Hepatocyte (in vitro differentiated cells): ENCODE measurements around the gene TEX29. TPM values are rescaled to one million over a fixed set of nuclear protein-coding genes. Genes with fewer than 3 reads are reported as not detected.

Experiments
- DNase-seq: peaks from one replicate; pipeline ENCODE4 v3.0.0-alpha.2; 2016; ENCODE audit warnings: low spot score
- H2AFZ ChIP-seq: fragments of 200-600 bp; sonication (generic); 2 replicates; pipeline ENCODE4 v1.6.0; 2016; ENCODE audit warnings: antibody characterized with exemption, mild to moderate bottlenecking
- H3K27ac ChIP-seq: fragments of 200-600 bp; sonication (generic); 2 replicates; pipeline ENCODE4 v1.5.1; 2016; ENCODE audit warnings: mild to moderate bottlenecking
- H3K27me3 ChIP-seq: fragments of 200-600 bp; sonication (generic); 2 replicates; pipeline ENCODE4 v1.6.1; 2016
- H3K36me3 ChIP-seq: fragments of 200-600 bp; sonication (generic); replicated peaks from 2 replicates; pipeline ENCODE4 v1.5.1; 2016; ENCODE audit warnings: low read depth; ENCODE audit not compliant: insufficient read depth
- H3K4me1 ChIP-seq: fragments of 200-600 bp; sonication (generic); 2 replicates; pipeline ENCODE4 v1.5.1; 2016; ENCODE audit warnings: mild to moderate bottlenecking, moderate library complexity; ENCODE audit not compliant: insufficient read depth
- H3K4me2 ChIP-seq: fragments of 200-600 bp; sonication (generic); 2 replicates; pipeline ENCODE4 v1.6.0; 2016
- H3K4me3 ChIP-seq: fragments of 200-600 bp; sonication (generic); 2 replicates; pipeline ENCODE4 v1.5.1; 2016; ENCODE audit warnings: mild to moderate bottlenecking
- H3K79me2 ChIP-seq: fragments of 200-600 bp; sonication (generic); 2 replicates; pipeline ENCODE4 v1.6.0; 2017; ENCODE audit warnings: mild to moderate bottlenecking
- H3K9me2 ChIP-seq: fragments of 200-600 bp; sonication (generic); replicated peaks from 2 replicates; pipeline ENCODE4 v1.6.0; 2017; ENCODE audit warnings: mild to moderate bottlenecking; ENCODE audit not compliant: insufficient read depth
- H3K9me3 ChIP-seq: fragments of 200-600 bp; sonication (generic); 2 replicates; pipeline ENCODE4 v1.5.1; 2016; ENCODE audit warnings: low read depth, mild to moderate bottlenecking
- H4K20me1 ChIP-seq: fragments of 200-600 bp; sonication (generic); 2 replicates; pipeline ENCODE4 v1.6.0; 2016; ENCODE audit warnings: mild to moderate bottlenecking; ENCODE audit not compliant: insufficient read depth, poor library complexity, severe bottlenecking
- EZH2 ChIP-seq: fragments of 200-600 bp; sonication (generic); IDR thresholded peaks from 2 replicates; pipeline ENCODE4 v1.6.1; 2016; ENCODE audit warnings: antibody characterized with exemption, mild to moderate bottlenecking, borderline replicate concordance
- EZH2phosphoT487 ChIP-seq: fragments of 200-600 bp; sonication (generic); IDR thresholded peaks from one replicate; pipeline ENCODE4 v1.6.1; 2018; ENCODE audit warnings: antibody characterized with exemption, mild to moderate bottlenecking, low read depth, moderate library complexity; ENCODE audit not compliant: unreplicated experiment, severe bottlenecking
- WGBS: methylation state at CpG from one replicate; pipeline ENCODE4 v1.1.6; 2016; ENCODE audit warnings: low lambda C conversion rate; ENCODE audit errors: missing lambda C conversion rate; 5-methylcytosine and 5-hydroxymethylcytosine counted together
- polyA plus RNA-seq: library from polyadenylated mRNA; unstranded; fragments of >200 nt; fragmentation: Nextera tagmentation; extraction: Ambion mirVana; gene quantifications from 2 replicates; pipeline ENCODE4 v1.2.1, GENCODE V29; 2016
- total RNA-seq: library from RNA; depleted of rRNA; stranded (reverse); fragments of >200 nt; gene quantifications from 2 replicates; pipeline ENCODE4 v1.2.3, GENCODE V29; 2014
- TF ChIP-seq, protein P1 (sequence below): fragments of 200-600 bp; sonication (generic); IDR thresholded peaks from 2 replicates; pipeline ENCODE4 v1.5.1; 2016; ENCODE audit warnings: antibody characterized with exemption, mild to moderate bottlenecking; ENCODE audit not compliant: poor library complexity

TEX29 gene
- total and polyA plus RNA-seq, 2 experiments from 2014 or later, result 0.83 to 1.8 TPM

DNA sequence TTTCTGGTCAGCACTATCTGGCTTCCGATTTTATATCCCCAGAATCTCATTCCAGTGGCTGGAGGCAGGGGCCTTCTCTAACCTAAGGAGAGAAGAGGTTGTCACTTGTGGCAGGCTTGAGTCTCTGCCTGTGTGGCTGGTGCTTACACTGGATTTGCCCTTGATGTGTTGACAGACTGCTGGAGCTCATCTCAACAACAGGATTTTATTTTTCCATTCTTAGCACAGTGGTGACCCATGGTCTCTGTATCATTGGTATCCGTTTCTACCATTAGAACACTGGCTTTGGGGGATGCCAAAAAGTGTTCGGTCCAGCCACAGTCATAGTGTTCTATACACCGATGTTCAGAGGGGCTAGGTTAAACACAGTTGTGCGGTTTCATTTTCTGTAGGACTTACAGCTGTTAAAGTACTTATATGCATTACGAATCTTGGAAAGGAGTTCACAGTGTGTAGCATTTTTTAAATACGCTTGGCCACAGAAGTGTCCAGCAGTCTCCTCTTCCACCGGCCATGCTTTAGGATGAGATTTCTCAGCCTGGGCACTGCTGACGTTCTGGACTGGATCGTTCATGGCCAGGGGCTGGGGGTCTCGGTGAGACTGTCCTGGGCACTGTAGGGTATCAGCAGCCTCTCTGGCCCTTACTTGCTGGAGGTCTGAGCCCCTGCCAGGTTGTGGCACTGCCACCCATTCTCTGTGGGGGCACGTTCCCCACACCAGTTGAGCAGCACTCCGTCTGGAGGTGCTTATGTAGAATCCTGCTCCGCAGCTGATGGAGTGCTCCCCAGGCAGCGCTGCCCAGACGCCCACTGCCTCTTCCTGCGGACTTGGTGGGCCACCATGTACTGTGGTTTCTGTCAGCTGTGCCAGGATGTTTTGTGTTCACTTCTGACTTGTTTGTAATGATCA is 41.4 kb upstream of the TEX29 start:
- H3K27ac ChIP-seq, result no peak overlapping the region
- H2AFZ ChIP-seq, result no peak overlapping the region
- H3K36me3 ChIP-seq, result no peaks in the 10 kb centered on the region

DNA sequence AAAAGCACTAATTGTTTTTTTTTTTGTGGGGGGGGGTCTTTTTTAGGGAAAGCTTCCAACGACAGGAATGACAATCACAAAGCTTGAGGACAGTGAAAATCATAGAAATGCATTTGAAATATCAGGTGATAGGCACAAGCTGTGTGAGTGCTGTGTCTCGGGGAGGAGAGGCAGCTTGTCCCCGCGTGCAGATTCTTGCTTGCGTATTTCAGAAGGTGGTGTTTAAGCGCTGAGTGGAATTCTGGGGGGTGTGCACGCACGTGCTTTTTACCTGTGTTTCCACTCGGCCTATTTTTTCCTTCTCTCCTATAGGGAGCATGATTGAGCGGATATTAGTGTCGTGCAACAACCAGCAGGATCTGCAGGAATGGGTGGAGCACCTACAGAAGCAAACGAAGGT is 40.2 kb upstream of the TEX29 start:
- Histone ChIP-seq H2AFZ (no peak overlapping the region), H3K9me3 (no peaks in the 10 kb centered on the region), H4K20me1 (no peaks in the 10 kb centered on the region), H3K9me2 (no peaks in the 10 kb centered on the region), H3K4me3 (no peak overlapping the region), H3K4me1 (no peaks in the 10 kb centered on the region), H3K27me3 (no peaks in the 10 kb centered on the region), H3K79me2 (no peaks in the 10 kb centered on the region), H3K36me3 (no peaks in the 10 kb centered on the region), H3K4me2 (no peak overlapping the region), H3K27ac (no peak overlapping the region)
- DNase-seq, result no peak
- WGBS, result 96% methylated on average over 12 of the region's 12 CpGs
- TF ChIP-seq EZH2phosphoT487 (no peak), EZH2 (no peak)
- TF ChIP-seq, protein P1, sequence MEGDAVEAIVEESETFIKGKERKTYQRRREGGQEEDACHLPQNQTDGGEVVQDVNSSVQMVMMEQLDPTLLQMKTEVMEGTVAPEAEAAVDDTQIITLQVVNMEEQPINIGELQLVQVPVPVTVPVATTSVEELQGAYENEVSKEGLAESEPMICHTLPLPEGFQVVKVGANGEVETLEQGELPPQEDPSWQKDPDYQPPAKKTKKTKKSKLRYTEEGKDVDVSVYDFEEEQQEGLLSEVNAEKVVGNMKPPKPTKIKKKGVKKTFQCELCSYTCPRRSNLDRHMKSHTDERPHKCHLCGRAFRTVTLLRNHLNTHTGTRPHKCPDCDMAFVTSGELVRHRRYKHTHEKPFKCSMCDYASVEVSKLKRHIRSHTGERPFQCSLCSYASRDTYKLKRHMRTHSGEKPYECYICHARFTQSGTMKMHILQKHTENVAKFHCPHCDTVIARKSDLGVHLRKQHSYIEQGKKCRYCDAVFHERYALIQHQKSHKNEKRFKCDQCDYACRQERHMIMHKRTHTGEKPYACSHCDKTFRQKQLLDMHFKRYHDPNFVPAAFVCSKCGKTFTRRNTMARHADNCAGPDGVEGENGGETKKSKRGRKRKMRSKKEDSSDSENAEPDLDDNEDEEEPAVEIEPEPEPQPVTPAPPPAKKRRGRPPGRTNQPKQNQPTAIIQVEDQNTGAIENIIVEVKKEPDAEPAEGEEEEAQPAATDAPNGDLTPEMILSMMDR, result no peak

More for the DNA sequence above, 41.4 kb upstream of the TEX29 start:
- Histone ChIP-seq H3K4me2 (no peak overlapping the region), H3K9me2 (no peaks in the 10 kb centered on the region), H3K4me1 (no peaks in the 10 kb centered on the region), H4K20me1 (no peaks in the 10 kb centered on the region), H3K9me3 (no peaks in the 10 kb centered on the region), H3K4me3 (no peak overlapping the region), H3K27me3 (no peaks in the 10 kb centered on the region), H3K79me2 (no peaks in the 10 kb centered on the region)
- 96% methylated on average over 17 of the region's 17 CpGs for WGBS
- TF ChIP-seq, protein P1, result no peak
- TF ChIP-seq EZH2phosphoT487 (no peak), EZH2 (no peak)
- DNase-seq, result no peak

DNA sequence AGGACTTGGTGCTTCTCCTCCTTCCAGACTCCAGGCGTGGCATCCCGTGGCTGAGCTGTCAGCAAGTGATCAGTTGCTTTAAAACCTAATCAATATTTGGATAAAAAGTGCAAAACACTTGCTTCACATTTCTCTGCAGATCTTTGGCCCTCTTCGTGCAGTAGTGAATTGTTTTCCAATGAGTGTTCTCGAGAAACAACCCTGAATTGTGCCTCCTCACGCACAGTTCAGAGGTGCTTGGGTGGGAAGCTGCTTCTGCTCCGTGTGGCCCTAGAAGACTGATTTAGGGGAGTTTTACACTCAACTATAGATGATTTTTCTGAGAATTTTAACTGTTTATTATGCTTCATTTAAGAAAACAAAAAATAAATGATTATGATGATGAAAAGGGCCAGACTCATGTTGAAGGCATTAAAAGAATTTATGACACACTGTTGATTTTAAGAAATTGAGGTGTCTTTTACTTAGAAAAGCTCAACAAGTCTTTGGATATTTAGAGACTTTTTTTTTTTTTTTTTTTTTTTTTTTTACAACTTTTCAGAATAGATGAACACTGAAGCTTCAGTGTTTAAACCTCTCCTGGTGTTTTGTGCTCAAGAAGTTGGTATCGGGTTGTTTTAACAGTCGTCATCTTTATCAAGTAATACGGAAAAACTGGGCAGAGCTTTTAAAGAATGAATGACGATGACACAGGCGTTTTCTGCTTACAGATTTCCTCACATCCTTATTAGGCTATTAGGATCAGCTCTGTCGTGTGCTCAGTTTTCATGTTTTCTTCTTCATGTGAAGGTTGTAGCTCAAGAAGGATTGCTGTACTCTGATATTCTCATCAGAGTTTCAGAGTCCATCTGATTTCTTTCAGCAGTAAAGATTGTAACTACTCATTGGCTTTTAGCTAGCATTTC is 39.5 kb upstream of the TEX29 start:
- 89% methylated on average over 12 of the region's 12 CpGs for WGBS
- Histone ChIP-seq H3K9me2 (no peaks in the 10 kb centered on the region), H3K36me3 (no peaks in the 10 kb centered on the region), H3K9me3 (no peaks in the 10 kb centered on the region), H3K27ac (peak overlapping the region; percentile 42), H3K79me2 (no peaks in the 10 kb centered on the region), H3K27me3 (no peaks in the 10 kb centered on the region), H3K4me1 (no peaks in the 10 kb centered on the region), H4K20me1 (no peaks in the 10 kb centered on the region), H3K4me2 (no peak overlapping the region), H3K4me3 (no peak overlapping the region), H2AFZ (no peak overlapping the region)
- TF ChIP-seq EZH2phosphoT487 (no peak), EZH2 (no peak)
- TF ChIP-seq, protein P1, result no peak
- no peak for DNase-seq
